Activated naive CD4-positive, alpha-beta T cell treated with anti-CD3 and anti-CD28 coated beads, Interleukin-2, amount 50 U/mL, for 24 hours (primary cell): ENCODE measurements around the gene SHANK1.
A peak's percentile ranks its signal among the peaks of the same experiment; 100 is the strongest.

Experiments
- H3K27ac Mint-ChIP-seq: one replicate; pipeline ENCODE4 v1.8.0; 2021; ENCODE audit warnings: mild to moderate bottlenecking, mixed read lengths
- H3K27me3 Mint-ChIP-seq: one replicate; pipeline ENCODE4 v1.8.0; 2021; ENCODE audit warnings: mixed read lengths
- H3K36me3 Mint-ChIP-seq: one replicate; pipeline ENCODE4 v1.8.0; 2021; ENCODE audit warnings: mixed read lengths
- H3K4me1 Mint-ChIP-seq: one replicate; pipeline ENCODE4 v1.8.0; 2021; ENCODE audit warnings: mixed read lengths
- H3K4me3 Mint-ChIP-seq: one replicate; pipeline ENCODE4 v1.8.0; 2021; ENCODE audit warnings: mild to moderate bottlenecking, mixed read lengths
- H3K9me3 Mint-ChIP-seq: one replicate; pipeline ENCODE4 v1.8.0; 2021; ENCODE audit warnings: mixed read lengths

The SHANK1 gene

DNA sequence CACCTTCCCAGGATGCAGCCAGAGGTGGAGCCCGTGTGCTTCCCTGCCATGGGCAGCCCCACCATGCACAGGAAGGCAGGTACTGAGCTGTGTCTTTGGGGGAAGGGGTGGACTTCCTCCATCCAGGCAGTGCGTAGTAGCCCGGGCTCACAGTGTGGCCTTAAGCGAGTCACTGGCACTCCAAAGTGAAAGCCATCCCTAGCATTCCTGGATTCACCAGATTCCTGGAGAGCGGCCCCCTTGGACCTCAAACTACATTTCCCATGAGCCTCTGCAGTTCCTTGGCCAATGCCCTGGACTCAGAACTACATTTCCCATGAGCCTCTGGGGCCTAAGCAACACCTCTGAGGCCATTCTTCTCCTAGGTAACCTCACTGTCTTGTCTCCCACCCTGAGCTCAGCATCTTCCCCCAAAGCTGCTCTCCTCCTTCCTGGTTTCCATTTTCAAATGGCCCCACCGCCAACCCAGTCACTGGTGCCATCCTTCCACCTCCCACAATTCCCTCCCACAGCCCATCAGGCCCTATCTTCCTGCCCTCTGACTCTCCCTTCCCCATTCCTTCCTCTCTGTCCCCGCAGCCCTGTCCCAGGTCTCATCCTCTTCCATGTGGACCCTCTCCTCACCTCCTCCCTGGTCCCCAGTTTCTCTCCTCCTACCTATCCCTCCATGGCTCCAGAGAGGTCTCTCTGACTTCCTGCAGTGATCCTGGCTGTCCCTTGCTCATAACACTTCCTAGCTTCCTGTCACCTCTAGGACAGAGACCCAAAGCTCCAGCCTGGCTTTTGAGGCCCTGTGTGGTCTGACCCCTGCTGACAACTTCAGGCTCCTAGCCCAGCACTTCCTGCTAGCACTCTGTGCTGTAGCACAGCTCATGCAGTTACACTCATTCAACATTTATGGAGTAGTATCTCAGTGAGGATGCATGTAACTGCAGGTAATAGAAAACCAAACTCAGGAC lies 69.9 kb downstream of the SHANK1 start, which contains the start of gene C19orf81:
C19orf81 (plus strand) TSS at position 13 of the 959 bp plus-strand sequence; CDS start at position 13, 0 bp downstream.
- no peaks in the 10 kb centered on the region for H3K9me3 Mint-ChIP-seq
- H3K4me1 Mint-ChIP-seq: no peaks in the 10 kb centered on the region
- peaks cover 29% of the 10 kb centered on the region for H3K27me3 Mint-ChIP-seq
- no peak within 1 kb of the TSS for H3K27ac Mint-ChIP-seq
- H3K36me3 Mint-ChIP-seq: no peaks in the 10 kb centered on the region
- no peak within 1 kb of the TSS for H3K4me3 Mint-ChIP-seq

DNA sequence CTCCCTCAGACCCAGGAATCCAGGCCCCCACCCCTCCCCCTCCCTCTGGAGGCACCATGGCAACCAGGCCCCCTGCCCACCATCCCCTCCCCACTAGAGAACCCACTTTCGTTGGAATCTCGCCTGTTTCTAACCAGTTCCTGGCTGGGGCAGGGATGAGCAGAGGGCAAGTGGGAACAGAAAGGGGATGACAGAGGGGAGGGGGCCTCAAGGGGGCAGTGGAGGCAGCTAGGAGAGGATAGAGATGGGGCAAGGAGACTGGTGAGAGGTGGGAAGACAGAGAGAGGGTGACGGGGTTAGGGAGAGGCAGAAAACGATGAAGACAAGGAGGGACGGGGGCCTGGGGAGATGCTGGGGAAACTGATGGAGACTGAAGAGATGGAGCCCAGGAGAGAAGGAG lies 70.9 kb downstream of the SHANK1 start:
- H3K4me3 Mint-ChIP-seq: no peak overlapping the region
- H3K4me1 Mint-ChIP-seq: no peaks in the 10 kb centered on the region
- H3K27ac Mint-ChIP-seq: no peak overlapping the region
- H3K27me3 Mint-ChIP-seq: peaks cover 26% of the 10 kb centered on the region
- no peaks in the 10 kb centered on the region for H3K9me3 Mint-ChIP-seq
- H3K36me3 Mint-ChIP-seq: no peaks in the 10 kb centered on the region

- H3K4me1 Mint-ChIP-seq: no peaks in the 10 kb centered on the region
- no peaks in the 10 kb centered on the region for H3K9me3 Mint-ChIP-seq
- no peaks in the 10 kb centered on the region for H3K36me3 Mint-ChIP-seq
- H3K27me3 Mint-ChIP-seq: peaks cover 23% of the 10 kb centered on the region
- no peak overlapping the region for H3K27ac Mint-ChIP-seq
- no peak overlapping the region for H3K4me3 Mint-ChIP-seq
Observed at GRCh38 chr19:50647879-50648615, 71.6 kb downstream of the SHANK1 start.

DNA sequence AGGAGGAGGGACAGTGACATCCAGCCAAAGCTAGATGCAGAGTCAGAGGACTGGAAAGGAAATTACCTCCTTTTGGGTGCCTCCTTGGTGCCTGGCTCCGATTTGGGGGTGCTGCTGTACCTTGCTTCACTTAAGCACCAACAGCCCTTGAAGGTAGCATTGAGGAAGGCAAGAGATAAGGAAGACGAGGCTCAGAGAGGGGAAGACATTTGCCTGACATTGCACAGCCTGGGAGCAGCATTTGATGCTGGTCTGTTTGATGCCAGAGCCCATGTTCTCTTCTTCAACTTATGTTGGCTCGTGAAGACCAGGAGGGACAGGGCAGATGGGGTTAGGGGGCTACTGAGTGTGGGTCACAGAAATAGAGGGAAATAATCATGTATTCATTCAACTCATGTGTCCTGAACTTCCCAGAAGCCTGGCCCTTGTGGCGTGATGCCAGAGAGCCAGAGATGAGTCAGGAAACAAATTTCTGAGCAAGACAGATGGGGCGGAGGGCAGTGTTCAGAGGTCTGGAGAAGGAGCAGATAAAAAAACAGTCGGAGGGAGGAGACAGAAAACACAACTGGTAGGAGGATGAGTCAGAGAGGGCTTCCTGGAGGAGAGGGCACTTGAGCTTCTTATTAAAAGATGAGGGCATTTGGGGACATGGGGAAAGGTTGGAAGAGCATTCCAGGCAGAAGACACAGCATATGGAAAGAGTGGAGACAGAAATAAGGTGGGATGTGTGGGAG lies 73.4 kb downstream of the SHANK1 start:
- no peak overlapping the region for H3K4me3 Mint-ChIP-seq
- peaks cover 21% of the 10 kb centered on the region for H3K27me3 Mint-ChIP-seq
- H3K36me3 Mint-ChIP-seq: no peaks in the 10 kb centered on the region
- no peak overlapping the region for H3K27ac Mint-ChIP-seq
- no peaks in the 10 kb centered on the region for H3K4me1 Mint-ChIP-seq
- H3K9me3 Mint-ChIP-seq: no peaks in the 10 kb centered on the region

GRCh38 chr19:50645107-50645506 lies 74.5 kb downstream of the SHANK1 start:
- Mint-ChIP-seq H3K36me3 (no peaks in the 10 kb centered on the region), H3K9me3 (no peaks in the 10 kb centered on the region), H3K4me1 (no peaks in the 10 kb centered on the region), H3K4me3 (no peak overlapping the region), H3K27me3 (peaks cover 23% of the 10 kb centered on the region), H3K27ac (no peak overlapping the region)

GRCh38 chr19:50644315-50644915 lies 75.2 kb downstream of the SHANK1 start:
- no peaks in the 10 kb centered on the region for H3K4me1 Mint-ChIP-seq
- H3K36me3 Mint-ChIP-seq: no peaks in the 10 kb centered on the region
- H3K27me3 Mint-ChIP-seq: peaks cover 18% of the 10 kb centered on the region
- no peak overlapping the region for H3K27ac Mint-ChIP-seq
- H3K9me3 Mint-ChIP-seq: no peaks in the 10 kb centered on the region
- H3K4me3 Mint-ChIP-seq: no peak overlapping the region

- H3K4me1 Mint-ChIP-seq: no peaks in the 10 kb centered on the region
- H3K4me3 Mint-ChIP-seq: no peak overlapping the region
- peaks cover 1% of the 10 kb centered on the region for H3K9me3 Mint-ChIP-seq
- H3K27ac Mint-ChIP-seq: no peak overlapping the region
- peaks cover 2% of the 10 kb centered on the region for H3K36me3 Mint-ChIP-seq
- peaks cover 29% of the 10 kb centered on the region for H3K27me3 Mint-ChIP-seq
Observed at GRCh38 chr19:50640368-50640767, 79.2 kb downstream of the SHANK1 start.

DNA sequence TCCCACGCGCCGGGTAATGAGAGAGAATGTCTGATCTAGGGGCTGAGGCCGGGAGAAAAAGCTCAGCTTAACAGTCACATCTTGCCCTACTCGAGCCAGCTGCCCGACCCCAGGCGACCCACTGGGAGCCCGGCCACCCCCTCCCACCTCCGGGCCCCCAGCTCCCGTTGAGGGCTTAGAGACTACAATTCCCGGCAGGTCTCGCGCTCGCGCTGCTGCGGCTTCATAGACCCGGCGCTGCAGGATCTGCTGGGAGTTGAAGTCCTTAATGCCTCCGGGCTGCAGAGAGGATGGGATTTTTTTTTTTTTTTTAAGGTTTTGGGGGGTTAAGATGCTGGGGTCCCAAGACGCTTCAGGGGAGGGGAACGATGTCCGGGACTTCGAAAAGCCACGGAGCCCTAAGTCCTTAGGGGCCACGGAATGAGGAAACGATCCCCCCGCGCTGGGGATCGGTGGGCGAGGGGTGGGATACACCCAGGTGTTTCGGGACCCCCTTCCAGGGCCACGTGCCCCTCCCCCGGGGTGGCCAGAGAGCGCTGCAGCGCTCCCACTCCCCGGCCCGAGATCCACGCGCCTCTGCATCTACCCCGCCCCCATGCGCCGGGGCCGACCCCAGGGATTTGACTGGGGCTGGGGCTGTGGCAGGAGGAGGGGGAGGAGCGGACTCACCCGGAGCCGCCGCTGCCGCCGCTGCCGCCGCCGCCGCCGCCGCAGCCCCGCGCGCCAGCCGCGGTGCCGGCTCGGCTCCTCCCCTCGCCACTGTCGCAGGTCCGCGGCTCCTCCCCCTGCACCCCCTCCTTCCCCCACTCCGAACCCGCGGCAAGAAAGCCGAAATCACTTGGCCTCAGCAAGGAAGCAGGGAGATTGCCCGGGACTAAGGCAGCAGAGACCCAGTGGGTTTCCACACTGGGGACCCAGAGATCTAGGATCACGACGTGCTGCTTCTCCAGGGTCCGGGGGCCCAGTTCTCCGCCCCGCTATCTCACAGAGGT lies 80.2 kb downstream of the SHANK1 start, which contains the start of gene SYT3:
SYT3 (minus strand) TSS at position 761 of the 992 bp plus-strand sequence. CDS start 2,470 bp downstream, outside the sequence.
- no peaks in the 10 kb centered on the region for H3K4me1 Mint-ChIP-seq
- H3K9me3 Mint-ChIP-seq: peaks cover 5% of the 10 kb centered on the region
- H3K36me3 Mint-ChIP-seq: peaks cover 2% of the 10 kb centered on the region
- H3K4me3 Mint-ChIP-seq: peak within 1 kb of the TSS; percentile 78
- H3K27ac Mint-ChIP-seq: no peak within 1 kb of the TSS
- peaks cover 29% of the 10 kb centered on the region for H3K27me3 Mint-ChIP-seq

GRCh38 chr19:50638600-50638999 lies 81.0 kb downstream of the SHANK1 start:
- H3K27me3 Mint-ChIP-seq: peaks cover 29% of the 10 kb centered on the region
- H3K4me1 Mint-ChIP-seq: no peaks in the 10 kb centered on the region
- no peak overlapping the region for H3K4me3 Mint-ChIP-seq
- no peak overlapping the region for H3K27ac Mint-ChIP-seq
- H3K36me3 Mint-ChIP-seq: peaks cover 2% of the 10 kb centered on the region
- peaks cover 5% of the 10 kb centered on the region for H3K9me3 Mint-ChIP-seq

DNA sequence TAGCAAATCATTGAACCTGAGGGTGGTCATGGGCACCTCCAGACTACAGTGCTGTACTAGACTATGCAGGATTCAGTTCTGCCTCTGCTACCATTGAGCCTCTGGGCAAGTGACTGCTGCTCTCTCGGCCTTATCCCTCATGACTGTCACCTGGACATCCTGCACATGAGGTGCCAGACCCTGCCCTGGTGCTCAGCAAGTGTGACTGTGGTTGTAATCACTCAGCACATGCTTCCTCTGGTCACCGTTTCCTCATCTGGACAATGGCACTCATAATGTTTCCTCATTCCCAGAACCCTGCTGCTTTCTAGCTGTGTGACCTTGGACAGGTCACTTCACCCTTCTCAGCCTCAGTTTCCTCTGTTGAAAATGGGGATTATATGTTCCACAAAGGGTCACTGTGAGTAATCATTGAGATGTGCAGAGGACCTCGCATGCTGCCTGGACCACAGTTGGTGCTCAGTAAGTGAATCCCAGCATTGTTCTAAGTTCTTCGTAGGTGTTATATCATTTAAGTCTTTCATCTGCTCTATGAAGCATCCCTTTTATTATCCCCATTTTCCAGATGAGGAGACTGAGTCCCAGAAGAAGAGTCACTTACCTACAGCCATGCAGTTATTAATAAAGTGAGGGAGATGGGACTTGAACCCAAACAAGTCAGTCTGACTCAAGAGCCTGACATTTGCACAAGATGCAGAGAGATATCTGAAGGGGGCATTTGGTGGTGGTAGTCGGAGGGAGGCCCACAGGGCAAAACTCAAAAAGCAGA lies 83.1 kb downstream of the SHANK1 start:
- peaks cover 7% of the 10 kb centered on the region for H3K36me3 Mint-ChIP-seq
- peaks cover 28% of the 10 kb centered on the region for H3K27me3 Mint-ChIP-seq
- peaks cover 11% of the 10 kb centered on the region for H3K9me3 Mint-ChIP-seq
- no peak overlapping the region for H3K4me3 Mint-ChIP-seq
- H3K4me1 Mint-ChIP-seq: no peaks in the 10 kb centered on the region
- H3K27ac Mint-ChIP-seq: no peak overlapping the region

DNA sequence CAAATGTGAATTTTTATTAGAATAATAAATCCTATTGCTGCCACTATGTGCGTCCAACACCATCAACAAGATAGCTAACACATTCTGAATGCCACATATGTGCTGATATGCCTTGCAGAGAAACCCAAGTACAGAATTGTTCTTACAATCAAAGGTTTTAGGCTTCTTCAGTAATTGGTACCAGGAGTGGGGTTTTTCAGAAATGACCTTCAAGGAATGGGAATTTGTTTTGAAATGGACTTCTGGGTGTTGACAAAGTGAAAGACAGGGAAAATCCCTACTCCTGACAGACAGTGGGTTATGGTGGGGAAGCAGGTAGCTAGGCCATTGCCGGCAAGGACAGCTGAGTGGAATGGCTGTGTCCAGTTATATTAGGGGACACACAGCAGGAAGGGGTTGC lies 85.6 kb downstream of the SHANK1 start:
- Mint-ChIP-seq H3K27me3 (peaks cover 29% of the 10 kb centered on the region), H3K36me3 (peaks cover 7% of the 10 kb centered on the region), H3K9me3 (peaks cover 11% of the 10 kb centered on the region), H3K4me3 (no peak overlapping the region), H3K27ac (no peak overlapping the region), H3K4me1 (no peaks in the 10 kb centered on the region)

DNA sequence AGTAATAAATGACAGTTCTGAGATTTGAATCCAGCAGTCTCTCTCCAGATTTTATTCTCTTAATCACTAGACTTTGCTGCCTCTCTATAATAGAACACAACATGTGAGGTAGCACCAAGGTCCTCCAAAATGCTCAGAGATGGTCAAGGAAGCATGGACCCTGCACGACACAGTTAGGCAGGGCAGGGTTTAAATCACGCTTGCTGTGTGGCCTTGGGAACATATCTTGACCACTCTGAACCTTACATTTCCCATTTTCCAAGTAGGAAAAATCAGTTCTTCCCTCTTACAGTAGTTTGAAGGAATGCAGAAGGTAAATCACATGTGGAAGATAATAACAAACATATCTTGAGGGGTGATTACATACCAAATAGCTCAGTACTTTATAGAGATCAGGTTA lies 86.2 kb downstream of the SHANK1 start:
- Mint-ChIP-seq H3K36me3 (peaks cover 7% of the 10 kb centered on the region), H3K9me3 (peaks cover 11% of the 10 kb centered on the region), H3K4me3 (no peak overlapping the region), H3K27ac (no peak overlapping the region), H3K4me1 (no peaks in the 10 kb centered on the region), H3K27me3 (peaks cover 25% of the 10 kb centered on the region)

GRCh38 chr19:50632151-50632835 lies 87.3 kb downstream of the SHANK1 start:
- Mint-ChIP-seq H3K27ac (no peak overlapping the region), H3K4me3 (no peak overlapping the region), H3K4me1 (no peaks in the 10 kb centered on the region), H3K27me3 (peaks cover 18% of the 10 kb centered on the region), H3K36me3 (peaks cover 5% of the 10 kb centered on the region), H3K9me3 (peaks cover 11% of the 10 kb centered on the region)
